ENCODE measurements around the gene DOCK2. TPM values are rescaled to one million over a fixed set of nuclear protein-coding genes. Genes with fewer than 3 reads are reported as not detected.
"Not testable (repeated sequence)": the region's sequence is repeated elsewhere in the genome, so short reads cannot be mapped to it uniquely, and the experiment has no call there.

DOCK2 gene
- total RNA-seq, 1 experiment from 2014 or later: 2.2 TPM

GRCh38 chr5:169950333-169950732 lies 313.3 kb downstream of the DOCK2 start:
- no peaks in the 10 kb centered on the region for H3K9me3 ChIP-seq (ENCODE audit: low read depth, low read length, poor library complexity, severe bottlenecking)
- TF ChIP-seq CTCF (conservative IDR thresholded peaks at IDR 0.05; ENCODE audit: low read depth, low read length) (no peak), EZH2 (IDR thresholded peaks at IDR 0.05; ENCODE audit: borderline replicate concordance, low read depth, low read length, poor library complexity, severe bottlenecking) (no peak)
- H3K36me3 ChIP-seq (ENCODE audit: insufficient read depth, low read length, poor library complexity, severe bottlenecking): no peaks in the 10 kb centered on the region
- no peak overlapping the region for H3K27ac ChIP-seq (ENCODE audit: low read depth, low read length, poor library complexity, severe bottlenecking)
- H3K4me1 ChIP-seq (ENCODE audit: insufficient read depth, low read length, poor library complexity, severe bottlenecking): peaks cover 10% of the 10 kb centered on the region
- H3K4me3 ChIP-seq (ENCODE audit: low read depth, low read length, poor library complexity, severe bottlenecking): no peak overlapping the region
- CTCF ChIA-PET: no interaction called here
- intact Hi-C loops (cut with micrococcal nuclease; ENCODE audit: unreplicated experiment): no loop called here
- DNase-seq (ENCODE audit: low spot score): no peak
- H3K27me3 ChIP-seq (replicated peaks; ENCODE audit: insufficient read depth, low read depth, low read length, poor library complexity): no peaks in the 10 kb centered on the region
- no TSS peak for BruUV-seq (replicated peaks)
- POLR2A ChIA-PET (ENCODE audit: low non-redundant PET): no interaction called here

GRCh38 chr5:169953196-169953595 lies 316.1 kb downstream of the DOCK2 start:
- H3K9me3 ChIP-seq (ENCODE audit: low read depth, low read length, poor library complexity, severe bottlenecking); BruUV-seq (replicated peaks); CTCF ChIA-PET; H3K4me3 ChIP-seq (ENCODE audit: low read depth, low read length, poor library complexity, severe bottlenecking); DNase-seq (ENCODE audit: low spot score); POLR2A ChIA-PET (ENCODE audit: low non-redundant PET); H3K27me3 ChIP-seq (replicated peaks; ENCODE audit: insufficient read depth, low read depth, low read length, poor library complexity); intact Hi-C loops (cut with micrococcal nuclease; ENCODE audit: unreplicated experiment); H3K36me3 ChIP-seq (ENCODE audit: insufficient read depth, low read length, poor library complexity, severe bottlenecking); H3K27ac ChIP-seq (ENCODE audit: low read depth, low read length, poor library complexity, severe bottlenecking); H3K4me1 ChIP-seq (ENCODE audit: insufficient read depth, low read length, poor library complexity, severe bottlenecking): not testable (repeated sequence)

GRCh38 chr5:169954786-169955185 lies 317.7 kb downstream of the DOCK2 start:
- no peaks in the 10 kb centered on the region for H3K9me3 ChIP-seq (ENCODE audit: low read depth, low read length, poor library complexity, severe bottlenecking)
- H3K4me1 ChIP-seq (ENCODE audit: insufficient read depth, low read length, poor library complexity, severe bottlenecking): no peaks in the 10 kb centered on the region
- intact Hi-C loops (cut with micrococcal nuclease; ENCODE audit: unreplicated experiment): no loop called here
- no peaks in the 10 kb centered on the region for H3K27me3 ChIP-seq (replicated peaks; ENCODE audit: insufficient read depth, low read depth, low read length, poor library complexity)
- no peaks in the 10 kb centered on the region for H3K36me3 ChIP-seq (ENCODE audit: insufficient read depth, low read length, poor library complexity, severe bottlenecking)
- ChIA-PET CTCF (no interaction called here), POLR2A (ENCODE audit: low non-redundant PET) (no interaction called here)
- no peak for DNase-seq (ENCODE audit: low spot score)
- no peak overlapping the region for H3K4me3 ChIP-seq (ENCODE audit: low read depth, low read length, poor library complexity, severe bottlenecking)
- TF ChIP-seq EZH2 (IDR thresholded peaks at IDR 0.05; ENCODE audit: borderline replicate concordance, low read depth, low read length, poor library complexity, severe bottlenecking) (no peak), CTCF (conservative IDR thresholded peaks at IDR 0.05; ENCODE audit: low read depth, low read length) (no peak)
- no TSS peak for BruUV-seq (replicated peaks)
- no peak overlapping the region for H3K27ac ChIP-seq (ENCODE audit: low read depth, low read length, poor library complexity, severe bottlenecking)

- BruUV-seq (replicated peaks): no TSS peak
- ChIA-PET CTCF (no interaction called here), POLR2A (ENCODE audit: low non-redundant PET) (no interaction called here)
- H3K9me3 ChIP-seq (ENCODE audit: low read depth, low read length, poor library complexity, severe bottlenecking): no peaks in the 10 kb centered on the region
- no peak for DNase-seq (ENCODE audit: low spot score)
- intact Hi-C loops (cut with micrococcal nuclease; ENCODE audit: unreplicated experiment): no loop called here
- H3K4me1 ChIP-seq (ENCODE audit: insufficient read depth, low read length, poor library complexity, severe bottlenecking): no peaks in the 10 kb centered on the region
- H3K27me3 ChIP-seq (replicated peaks; ENCODE audit: insufficient read depth, low read depth, low read length, poor library complexity): no peaks in the 10 kb centered on the region
- TF ChIP-seq EZH2 (IDR thresholded peaks at IDR 0.05; ENCODE audit: borderline replicate concordance, low read depth, low read length, poor library complexity, severe bottlenecking) (no peak), CTCF (conservative IDR thresholded peaks at IDR 0.05; ENCODE audit: low read depth, low read length) (no peak)
- H3K36me3 ChIP-seq (ENCODE audit: insufficient read depth, low read length, poor library complexity, severe bottlenecking): no peaks in the 10 kb centered on the region
- no peak overlapping the region for H3K27ac ChIP-seq (ENCODE audit: low read depth, low read length, poor library complexity, severe bottlenecking)
- no peak overlapping the region for H3K4me3 ChIP-seq (ENCODE audit: low read depth, low read length, poor library complexity, severe bottlenecking)
Observed at GRCh38 chr5:169956126-169956525, 319.1 kb downstream of the DOCK2 start.

Measured in A673 (cell line).